Measurements from ENCODE around the gene NOXO1.

The NOXO1 gene

GRCh38 chr16:1981398-1981836, at the start of gene NOXO1:
Gene NOXO1, minus strand, starts transcription at chr16:1981469. Its CDS starts 290 bp downstream, at chr16:1981179.
- in situ Hi-C loops (cut with MboI; ENCODE audit: low sequenced_read_pairs): no loop called here

DNA sequence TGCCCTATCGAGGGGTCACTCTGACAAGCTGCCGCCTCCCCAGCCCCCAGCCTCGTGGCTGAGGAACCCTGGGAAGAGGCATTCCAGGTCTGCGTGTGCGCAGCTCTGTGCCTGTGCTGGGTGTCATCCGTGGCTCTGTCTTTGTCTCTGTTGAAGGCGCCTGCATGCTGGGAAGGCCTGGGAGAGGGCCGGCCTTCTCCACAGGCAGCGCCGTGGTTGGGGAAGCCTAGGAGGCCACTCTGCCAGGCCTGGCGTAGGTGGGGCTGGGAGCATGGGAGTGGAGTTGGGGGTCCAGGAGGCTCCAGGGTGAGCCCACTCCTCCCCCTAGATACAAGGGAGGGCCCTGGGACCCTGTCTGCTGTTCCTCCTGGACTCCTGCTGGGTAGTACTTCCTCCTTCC, 48.8 kb upstream of the NOXO1 start:
- in situ Hi-C loops (cut with MboI; ENCODE audit: low sequenced_read_pairs): no loop called here

- in situ Hi-C loops (cut with MboI; ENCODE audit: low sequenced_read_pairs): no loop called here
Measured at GRCh38 chr16:2029350-2029749, 48.1 kb upstream of the NOXO1 start.

GRCh38 chr16:2028620-2029220, 47.5 kb upstream of the NOXO1 start:
- in situ Hi-C loops (cut with MboI; ENCODE audit: low sequenced_read_pairs): no loop called here

GRCh38 chr16:2028146-2028545, 46.9 kb upstream of the NOXO1 start:
- in situ Hi-C loops (cut with MboI; ENCODE audit: low sequenced_read_pairs): no loop called here

DNA sequence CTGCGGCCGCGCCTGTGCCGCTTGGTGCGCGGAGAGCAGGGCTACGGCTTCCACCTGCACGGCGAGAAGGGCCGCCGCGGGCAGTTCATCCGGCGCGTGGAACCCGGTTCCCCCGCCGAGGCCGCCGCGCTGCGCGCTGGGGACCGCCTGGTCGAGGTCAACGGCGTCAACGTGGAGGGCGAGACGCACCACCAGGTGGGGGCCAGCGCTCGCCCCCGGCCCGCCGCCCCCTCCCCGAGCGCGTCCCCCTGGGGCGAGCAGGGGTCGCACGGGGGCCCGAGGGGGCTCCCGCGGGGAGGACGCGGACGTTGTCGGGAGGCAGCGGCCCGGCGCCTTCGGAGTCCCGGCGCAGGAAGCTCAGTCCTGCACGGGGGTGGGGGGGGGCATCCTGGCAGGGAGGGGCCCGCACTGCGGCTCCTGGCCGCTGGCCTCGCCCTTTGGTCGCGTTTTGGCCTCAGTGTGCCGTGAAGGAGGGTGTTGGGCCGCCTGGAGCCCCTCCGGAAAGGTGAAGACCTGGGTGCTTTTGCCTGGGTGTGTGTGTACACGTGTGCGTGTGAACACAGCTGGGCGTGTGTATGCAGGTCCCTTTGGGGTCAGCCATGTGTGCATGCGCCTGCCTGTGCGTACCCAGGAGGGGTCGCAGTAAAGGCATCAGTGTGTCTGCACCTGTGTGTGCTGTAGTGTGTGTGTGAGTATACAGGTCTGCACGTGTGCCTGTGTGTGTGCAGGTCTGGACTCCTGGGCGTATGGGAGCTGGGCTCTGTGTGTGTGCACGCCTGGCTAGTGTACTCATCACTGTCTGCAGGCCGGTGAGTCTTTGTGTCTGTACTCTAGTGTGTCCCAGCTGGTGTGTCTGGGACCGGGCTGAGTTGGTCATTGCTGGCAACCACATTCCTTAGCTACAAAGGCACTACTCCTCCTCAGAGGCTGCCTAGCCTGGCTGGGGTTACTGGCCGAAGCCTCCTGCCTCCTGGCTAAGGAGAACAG, 46.0 kb upstream of the NOXO1 start:
- in situ Hi-C loops (cut with MboI; ENCODE audit: low sequenced_read_pairs): no loop called here

GRCh38 chr16:2026461-2027023, 45.3 kb upstream of the NOXO1 start, which contains the start of gene NHERF2:
Gene NHERF2, plus strand, starts transcription at chr16:2026902. Its CDS starts 104 bp downstream, at chr16:2027006.
- in situ Hi-C loops (cut with MboI; ENCODE audit: low sequenced_read_pairs): no loop called here

DNA sequence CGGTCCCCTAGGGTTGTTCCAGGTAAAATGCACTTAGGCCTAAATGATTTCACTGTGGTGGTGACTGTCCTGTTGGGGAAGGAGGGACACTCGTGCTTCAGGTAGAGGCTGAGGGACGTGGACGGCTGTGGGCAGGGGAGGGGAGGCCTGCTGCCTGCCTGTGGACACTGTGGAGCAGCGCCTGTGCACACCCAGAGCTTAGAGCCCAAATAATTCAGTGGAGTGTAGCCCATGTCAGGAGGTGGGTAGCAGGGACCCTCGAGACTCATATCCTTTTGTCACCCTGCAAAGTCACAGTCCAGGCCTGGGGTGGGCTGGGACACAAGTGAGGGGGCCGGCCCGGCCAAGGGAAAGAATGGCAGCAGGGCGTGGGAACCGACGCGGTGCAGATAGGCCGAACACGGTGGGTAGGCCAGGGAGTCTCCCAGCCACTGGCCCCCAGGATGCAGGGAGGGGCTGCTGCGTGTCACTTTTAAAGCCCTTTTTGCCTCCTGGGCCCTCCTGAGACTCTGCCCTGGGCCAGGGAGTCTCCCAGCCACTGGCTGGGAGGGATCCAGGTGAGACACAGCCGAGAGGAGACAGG, 44.7 kb upstream of the NOXO1 start:
- in situ Hi-C loops (cut with MboI; ENCODE audit: low sequenced_read_pairs): no loop called here

GRCh38 chr16:2025251-2025650, 44.0 kb upstream of the NOXO1 start:
- in situ Hi-C loops (cut with MboI; ENCODE audit: low sequenced_read_pairs): no loop called here

GRCh38 chr16:2024032-2024420, 42.8 kb upstream of the NOXO1 start:
- in situ Hi-C loops (cut with MboI; ENCODE audit: low sequenced_read_pairs): loop anchor here (25.0 kb wide), 1 partner anchor 463 kb away; the partner anchor contains the start of gene TBC1D24

DNA sequence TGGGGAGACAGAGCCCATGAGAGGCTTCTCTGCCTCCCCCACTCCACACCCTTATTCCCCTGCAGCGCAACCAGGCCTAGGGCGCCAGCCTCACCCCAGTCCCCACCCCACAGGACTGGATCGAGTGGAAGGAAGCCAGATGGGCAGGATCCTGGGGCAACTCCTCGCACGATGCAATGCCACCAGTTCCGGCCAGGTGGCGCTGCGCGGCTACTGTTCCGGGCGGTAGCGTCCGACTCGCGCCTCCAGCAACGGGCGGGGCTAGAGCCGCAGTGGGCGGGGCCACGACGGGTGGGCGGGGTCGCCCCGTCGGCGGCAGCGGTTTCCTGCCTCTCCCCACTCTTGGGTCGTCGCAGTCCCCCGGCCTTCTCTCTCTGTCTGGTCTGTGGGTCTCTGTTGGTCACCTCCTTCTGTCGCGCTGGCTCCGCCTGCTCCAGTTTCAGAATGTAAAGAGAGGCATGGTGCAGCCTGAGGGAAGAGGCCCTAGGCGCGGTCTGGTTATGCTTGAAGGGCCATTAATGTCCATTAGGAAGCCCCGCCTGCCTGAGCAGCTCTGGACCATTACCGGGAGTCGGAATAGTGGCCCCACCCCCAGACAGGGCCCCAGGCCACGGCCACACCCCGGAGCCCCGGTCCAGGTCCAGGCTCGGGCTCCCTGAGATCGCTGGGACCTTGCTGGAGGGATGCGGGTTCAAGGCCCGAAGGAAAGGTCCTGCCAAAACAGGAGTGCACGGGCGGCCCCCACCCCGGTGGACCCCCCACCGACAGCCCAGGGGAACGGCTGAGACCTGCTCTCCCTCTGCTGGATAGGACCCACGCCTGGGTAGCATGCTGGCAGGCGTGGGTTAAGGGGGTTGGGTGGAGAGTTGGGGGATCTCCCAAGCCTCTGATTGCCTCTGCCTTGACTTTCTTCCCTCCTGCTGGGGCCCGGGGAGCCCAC, 42.1 kb upstream of the NOXO1 start:
- in situ Hi-C loops (cut with MboI; ENCODE audit: low sequenced_read_pairs): loop anchor here (25.0 kb wide), 1 partner anchor 464 kb away; the partner anchor contains the start of gene TBC1D24

DNA sequence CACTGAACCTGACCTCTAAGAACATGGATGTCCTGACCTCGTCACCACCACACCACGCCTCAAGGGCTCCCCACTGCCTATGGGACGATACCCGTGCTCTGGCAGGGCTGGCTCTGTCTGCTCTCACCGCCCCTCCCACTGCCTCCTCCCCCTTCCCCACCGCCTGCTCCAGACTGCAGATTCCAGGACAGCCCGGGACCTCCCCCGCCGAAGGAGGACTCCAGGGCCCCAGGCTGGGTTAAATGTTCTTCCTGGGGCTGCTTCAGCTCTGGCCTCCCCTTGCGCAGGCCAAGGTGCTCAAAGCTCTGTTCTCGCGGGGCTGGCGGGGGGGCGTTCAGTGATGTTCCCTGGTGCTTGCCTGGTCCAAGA, 41.4 kb upstream of the NOXO1 start:
- in situ Hi-C loops (cut with MboI; ENCODE audit: low sequenced_read_pairs): loop anchor here (25.0 kb wide), 1 partner anchor 465 kb away; the partner anchor contains the start of gene TBC1D24

GRCh38 chr16:2019921-2020831, 38.9 kb upstream of the NOXO1 start:
- in situ Hi-C loops (cut with MboI; ENCODE audit: low sequenced_read_pairs): loop anchor here (10.0 to 25.0 kb wide), 2 partner anchors 125 to 467 kb away; partner anchors contain the start of genes RAB26 and TBC1D24

DNA sequence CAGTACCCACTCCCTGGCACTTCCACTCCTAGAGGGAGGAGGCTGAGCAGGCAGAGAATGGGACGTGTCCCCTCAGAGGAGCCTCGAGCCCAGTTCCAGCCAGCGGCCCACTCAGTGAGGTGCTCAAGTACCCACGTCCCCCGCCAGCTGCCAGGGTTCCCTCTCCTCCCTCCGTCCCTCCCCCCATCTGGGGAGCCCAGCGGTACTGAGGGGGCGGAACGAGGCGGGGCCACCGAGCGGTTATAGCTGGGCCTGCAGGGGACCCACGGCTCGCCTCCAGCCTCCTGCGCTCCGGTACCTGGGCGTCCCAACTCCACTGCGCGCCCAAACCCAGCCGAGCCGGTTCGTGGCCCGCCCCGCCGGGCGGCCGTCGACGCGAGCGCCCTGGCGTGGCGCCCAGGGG, 38.2 kb upstream of the NOXO1 start, which contains the start of gene NPW:
Gene NPW (plus strand): TSS at position 268 of the 403 bp plus-strand sequence.
- in situ Hi-C loops (cut with MboI; ENCODE audit: low sequenced_read_pairs): loop anchor here (10.0 to 25.0 kb wide), 2 partner anchors 125 to 468 kb away; partner anchors contain the start of genes RAB26 and TBC1D24

DNA sequence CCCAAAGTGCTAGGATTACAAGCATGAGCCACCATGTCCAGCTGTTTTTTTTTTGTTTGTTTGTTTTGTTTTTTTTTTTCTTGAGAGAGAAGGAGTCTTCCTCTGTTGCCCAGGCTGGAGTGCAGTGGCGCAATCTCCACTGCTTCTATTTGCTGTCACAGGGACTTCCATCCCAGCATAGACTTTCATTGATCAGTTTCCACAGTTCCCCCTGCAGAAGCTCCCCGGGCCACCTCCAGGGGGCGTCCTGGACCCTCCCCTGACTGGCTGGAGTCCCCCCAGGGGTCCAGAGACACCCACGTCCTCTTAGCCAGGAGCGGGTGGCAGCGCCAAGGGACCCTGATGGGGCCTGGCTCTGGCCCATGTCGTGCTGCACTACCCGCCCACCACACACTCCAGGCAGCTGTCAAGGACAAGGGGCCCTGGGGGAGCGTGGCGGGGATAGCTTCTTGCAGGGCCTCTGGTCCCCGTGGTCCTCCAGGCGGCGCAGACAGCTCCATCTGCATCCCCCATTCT, 35.2 kb upstream of the NOXO1 start:
- in situ Hi-C loops (cut with MboI; ENCODE audit: low sequenced_read_pairs): loop anchor here (10.0 to 25.0 kb wide), 2 partner anchors 128 to 471 kb away; partner anchors contain the start of genes RAB26 and TBC1D24

GRCh38 chr16:2015947-2016208, 34.6 kb upstream of the NOXO1 start:
- in situ Hi-C loops (cut with MboI; ENCODE audit: low sequenced_read_pairs): loop anchor here (10.0 to 25.0 kb wide), 2 partner anchors 129 to 471 kb away; partner anchors contain the start of genes RAB26 and TBC1D24

GRCh38 chr16:2015117-2015946, 34.1 kb upstream of the NOXO1 start:
- in situ Hi-C loops (cut with MboI; ENCODE audit: low sequenced_read_pairs): loop anchor here (10.0 to 25.0 kb wide), 2 partner anchors 129 to 472 kb away; partner anchors contain the start of genes RAB26 and TBC1D24

Data from HL-60/S4 (cell line).